H1 (cell line): ENCODE results near the gene GIMAP4. TPM values are rescaled to one million over a fixed set of nuclear protein-coding genes. Genes with fewer than 3 reads are reported as not detected.

Experiments used
- BACH1 ChIP-seq: IDR thresholded peaks from 2 replicates; pipeline ENCODE4 v1.6.1; 2012; ENCODE audit warnings: low read length, improper control_type of control experiment
- CHD2 ChIP-seq: IDR thresholded peaks from 2 replicates; pipeline ENCODE4 v1.6.1; 2012; ENCODE audit warnings: low read length, improper control_type of control experiment
- SIN3A ChIP-seq, 2 experiments: IDR thresholded peaks in 1 of 2; conservative IDR thresholded peaks in 1 of 2; 2 replicates each; pipeline ENCODE4 v1.6.1; 2011 to 2012; ENCODE audit warnings: low read length in 2 of 2, improper control_type of control experiment in 1 of 2, low read depth in 1 of 2, mild to moderate bottlenecking in 1 of 2
- YY1 ChIP-seq: IDR thresholded peaks from 2 replicates; pipeline ENCODE4 v1.6.1; 2011; ENCODE audit warnings: low read depth, mild to moderate bottlenecking, low read length
- polyA plus RNA-seq, 7 experiments: library from polyadenylated mRNA; depleted of rRNA in 3 of 7; stranded (reverse) in 5 of 7; unstranded in 2 of 7; fragments of >200 nt in 5 of 7; fragments of 200-250 nt in 2 of 7; gene quantifications; 1 replicate in 5 of 7; 2 replicates in 1 of 7; 4 replicates in 1 of 7; pipeline versions ENCODE4 v1.2.1 to v1.2.3, GENCODE V29; 2011 to 2013; ENCODE audit warnings: missing spikeins in 2 of 7, mixed read lengths in 2 of 7
- total RNA-seq: library from RNA; stranded (reverse); fragmentation: NEBNext Ultra II Directional; extraction: Animal tissue kit (Norgen Biotek cat#: 25700); gene quantifications from 2 replicates; pipeline ENCODE4 v1.2.1, GENCODE V29; 2021

The GIMAP4 gene
- total and polyA plus RNA-seq, 2 of the 8 experiments (the other 6 are each of a cell fraction or from before 2014, with no cell fraction given) = 0.20 to 0.22 TPM

DNA sequence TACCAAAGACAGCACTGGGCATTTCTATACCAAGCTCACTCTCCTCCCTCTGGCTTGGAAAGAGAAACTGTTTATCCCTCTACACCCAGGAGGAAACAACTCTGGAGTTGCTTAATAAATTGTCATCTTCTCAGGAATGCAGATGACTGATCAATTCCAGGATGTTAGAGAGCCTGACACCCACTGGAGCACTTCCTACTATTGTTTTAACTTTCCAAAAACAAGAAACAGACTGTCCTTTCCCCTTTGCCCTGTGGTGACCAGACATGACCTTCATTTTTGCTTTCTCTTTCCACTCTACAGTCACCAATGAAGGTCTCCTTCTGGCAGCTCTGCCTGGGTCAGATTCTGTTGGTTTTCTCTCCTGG lies 19.6 kb downstream of the GIMAP4 start (continued):
- TF ChIP-seq SIN3A (conservative IDR thresholded peaks at IDR 0.05 in 1 of 2, IDR thresholded peaks at IDR 0.05 in 1 of 2; ENCODE audit: low read depth in 1 of 2, low read length in 2 of 2) (no peak), YY1 (no peak), CHD2 (no peak), BACH1 (no peak)
- TF ChIP-seq, all 59 proteins: peak for 0
